ENCODE data around the gene LARP4B.

GRCh38 chr10:980468-981093 lies 49.1 kb upstream of the LARP4B start:
- TF ChIP-seq CTCF (IDR thresholded peaks at IDR 0.05; ENCODE audit: low read depth, low read length, poor library complexity, severe bottlenecking) (no peak), EZH2phosphoT487 (IDR thresholded peaks at IDR 0.05; ENCODE audit: borderline replicate concordance, low read length) (no peak)

All from DOHH2 (cell line).